Hepatocyte (in vitro differentiated cells): ENCODE measurements around the gene RAB4A.

Experiments used
- CTCF ChIP-seq: fragments of 200-600 bp; sonication (generic); IDR thresholded peaks from 2 replicates; pipeline ENCODE4 v1.5.1; 2016; ENCODE audit warnings: antibody characterized with exemption, mild to moderate bottlenecking; ENCODE audit not compliant: poor library complexity
- EZH2 ChIP-seq: fragments of 200-600 bp; sonication (generic); IDR thresholded peaks from 2 replicates; pipeline ENCODE4 v1.6.1; 2016; ENCODE audit warnings: antibody characterized with exemption, mild to moderate bottlenecking, borderline replicate concordance

- TF ChIP-seq CTCF (no peak), EZH2 (no peak)
Measured at GRCh38 chr1:229287267-229287666, 16.4 kb downstream of the RAB4A start.
